ENCODE results near the gene RNF113B. TPM values are rescaled to one million over a fixed set of nuclear protein-coding genes. Genes with fewer than 3 reads are reported as not detected.

RNF113B gene
- total RNA-seq, 1 donor from 2014 or later = not detected

DNA sequence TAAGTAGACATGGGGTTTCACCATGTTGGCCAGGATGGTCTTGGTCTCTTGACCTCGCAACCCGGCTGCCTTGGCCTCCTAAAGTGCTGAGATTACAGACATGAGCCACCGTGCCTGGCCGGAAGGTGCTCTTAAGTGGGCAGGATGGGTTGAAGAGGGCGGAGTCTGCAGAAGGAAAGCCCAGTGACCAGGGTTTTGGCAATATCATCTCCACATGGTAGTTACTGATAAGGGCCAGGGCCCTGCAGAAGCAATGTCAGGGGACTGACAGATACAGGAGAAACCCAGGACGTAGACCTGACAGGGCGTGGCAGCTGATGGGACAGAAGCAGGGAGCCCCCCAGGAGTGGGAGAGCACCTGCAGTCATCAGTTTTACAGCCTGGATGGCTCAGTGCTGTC is 45.7 kb upstream of the RNF113B start:
- TF ChIP-seq, protein P1, sequence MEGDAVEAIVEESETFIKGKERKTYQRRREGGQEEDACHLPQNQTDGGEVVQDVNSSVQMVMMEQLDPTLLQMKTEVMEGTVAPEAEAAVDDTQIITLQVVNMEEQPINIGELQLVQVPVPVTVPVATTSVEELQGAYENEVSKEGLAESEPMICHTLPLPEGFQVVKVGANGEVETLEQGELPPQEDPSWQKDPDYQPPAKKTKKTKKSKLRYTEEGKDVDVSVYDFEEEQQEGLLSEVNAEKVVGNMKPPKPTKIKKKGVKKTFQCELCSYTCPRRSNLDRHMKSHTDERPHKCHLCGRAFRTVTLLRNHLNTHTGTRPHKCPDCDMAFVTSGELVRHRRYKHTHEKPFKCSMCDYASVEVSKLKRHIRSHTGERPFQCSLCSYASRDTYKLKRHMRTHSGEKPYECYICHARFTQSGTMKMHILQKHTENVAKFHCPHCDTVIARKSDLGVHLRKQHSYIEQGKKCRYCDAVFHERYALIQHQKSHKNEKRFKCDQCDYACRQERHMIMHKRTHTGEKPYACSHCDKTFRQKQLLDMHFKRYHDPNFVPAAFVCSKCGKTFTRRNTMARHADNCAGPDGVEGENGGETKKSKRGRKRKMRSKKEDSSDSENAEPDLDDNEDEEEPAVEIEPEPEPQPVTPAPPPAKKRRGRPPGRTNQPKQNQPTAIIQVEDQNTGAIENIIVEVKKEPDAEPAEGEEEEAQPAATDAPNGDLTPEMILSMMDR (IDR thresholded peaks at IDR 0.05) = no peak
- DNase-seq (no peak), ATAC-seq (ENCODE audit: low read depth) (no peak)
- Mint-ChIP-seq H3K9me3 (no peaks in the 10 kb centered on the region), H3K27ac (no peak overlapping the region), H3K27me3 (no peaks in the 10 kb centered on the region), H3K36me3 (ENCODE audit: low read depth) (no peaks in the 10 kb centered on the region), H3K4me3 (no peak overlapping the region), H3K4me1 (no peaks in the 10 kb centered on the region)
- ChIA-PET CTCF (no interaction called here), POLR2A (no interaction called here)
- intact Hi-C loops (cut with micrococcal nuclease) = no loop called here

DNA sequence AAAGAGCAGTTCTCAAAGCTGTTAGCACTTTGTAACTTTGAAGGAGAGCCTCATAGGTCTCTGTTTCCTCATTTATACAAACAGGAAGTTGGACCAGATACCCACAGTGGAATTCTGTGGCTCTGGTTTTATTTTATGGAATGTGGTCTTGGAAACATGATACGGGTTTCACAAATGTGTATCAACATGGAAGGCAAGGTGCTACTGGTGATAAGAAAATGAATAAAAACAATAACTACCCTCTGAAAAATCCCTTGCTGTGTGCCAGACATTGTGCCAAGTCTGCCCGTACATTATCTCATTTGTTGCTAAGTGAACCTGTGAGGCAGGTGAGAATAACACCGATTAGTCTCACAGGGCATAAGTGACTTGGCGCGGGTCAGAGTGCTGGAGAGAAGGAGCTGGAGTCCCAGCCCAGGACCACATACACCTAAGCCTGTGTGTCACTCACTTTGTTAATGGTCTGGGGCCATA is 45.0 kb upstream of the RNF113B start:
- ATAC-seq (ENCODE audit: low read depth) (no peak), DNase-seq (no peak)
- CTCF ChIA-PET = no interaction called here
- H3K4me3 Mint-ChIP-seq = no peak overlapping the region
- no peaks in the 10 kb centered on the region for H3K4me1 Mint-ChIP-seq
- intact Hi-C loops (cut with micrococcal nuclease) = no loop called here
- H3K36me3 Mint-ChIP-seq (ENCODE audit: low read depth) = no peaks in the 10 kb centered on the region
- no peaks in the 10 kb centered on the region for H3K9me3 Mint-ChIP-seq
- H3K27me3 Mint-ChIP-seq = peaks cover 2% of the 10 kb centered on the region
- no peak overlapping the region for H3K27ac Mint-ChIP-seq
- TF ChIP-seq, protein P1 (IDR thresholded peaks at IDR 0.05) = no peak
- POLR2A ChIA-PET = no interaction called here

DNA sequence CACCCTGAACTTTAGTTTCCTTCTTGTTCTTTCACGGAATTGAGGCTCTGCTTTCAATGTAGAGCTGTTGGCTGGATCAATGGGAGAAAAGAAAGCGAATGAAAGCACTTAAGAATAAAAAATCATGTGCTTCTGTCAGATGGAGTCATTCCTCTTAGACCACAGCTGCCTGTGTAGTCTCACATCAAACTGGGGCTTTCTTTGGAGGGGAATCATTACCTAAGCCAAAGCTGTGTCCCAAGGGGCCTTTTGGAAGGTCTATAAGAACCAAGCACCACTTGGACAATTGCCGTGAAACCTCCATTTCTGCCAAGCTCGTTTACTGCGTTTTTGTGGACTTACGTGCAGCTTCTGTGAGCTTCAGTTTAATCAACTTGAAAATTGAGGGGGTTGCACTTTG is 44.2 kb upstream of the RNF113B start:
- ChIA-PET CTCF (no interaction called here), POLR2A (no interaction called here)
- ATAC-seq (ENCODE audit: low read depth) (no peak), DNase-seq (no peak)
- no peak overlapping the region for H3K4me3 Mint-ChIP-seq
- H3K4me1 Mint-ChIP-seq = no peaks in the 10 kb centered on the region
- H3K36me3 Mint-ChIP-seq (ENCODE audit: low read depth) = no peaks in the 10 kb centered on the region
- no peak overlapping the region for H3K27ac Mint-ChIP-seq
- peaks cover 2% of the 10 kb centered on the region for H3K27me3 Mint-ChIP-seq
- TF ChIP-seq, protein P1 (IDR thresholded peaks at IDR 0.05) = no peak
- H3K9me3 Mint-ChIP-seq = no peaks in the 10 kb centered on the region
- intact Hi-C loops (cut with micrococcal nuclease) = no loop called here

DNA sequence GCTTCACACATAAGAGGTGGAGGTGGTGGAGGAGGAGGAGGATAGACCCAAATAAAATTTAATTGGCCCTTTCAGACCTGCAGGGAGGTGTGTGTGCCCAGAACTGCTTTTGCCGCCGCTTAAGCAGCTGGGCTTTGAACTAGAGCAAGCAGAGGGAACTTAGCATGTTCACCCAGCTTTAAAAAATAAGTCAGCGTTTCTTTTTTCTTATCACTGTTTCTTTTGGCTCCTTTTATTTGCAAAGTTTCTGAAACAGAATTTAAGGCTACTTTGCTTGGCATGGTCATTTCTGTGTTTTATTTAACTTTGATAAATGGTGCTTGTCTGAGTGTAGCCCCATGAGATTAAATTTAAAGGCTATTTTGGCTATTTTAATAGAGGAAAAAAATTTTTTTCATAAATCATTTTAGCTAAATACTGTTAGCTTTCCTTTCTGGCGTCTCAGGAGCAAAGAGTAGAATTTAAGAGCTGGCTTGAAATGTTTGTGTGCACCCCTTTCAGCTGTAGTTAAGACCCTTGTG is 43.3 kb upstream of the RNF113B start:
- POLR2A ChIA-PET = no interaction called here
- no peak for ATAC-seq (ENCODE audit: low read depth)

GRCh38 chr13:98219685-98220084 is 42.6 kb upstream of the RNF113B start:
- intact Hi-C loops (cut with micrococcal nuclease) = no loop called here
- ChIA-PET POLR2A (no interaction called here), CTCF (no interaction called here)
- ATAC-seq (ENCODE audit: low read depth) (no peak), DNase-seq (no peak)
- TF ChIP-seq, protein P1 (IDR thresholded peaks at IDR 0.05) = no peak
- H3K27ac Mint-ChIP-seq = no peak overlapping the region
- H3K4me3 Mint-ChIP-seq = no peak overlapping the region
- no peaks in the 10 kb centered on the region for H3K4me1 Mint-ChIP-seq
- H3K27me3 Mint-ChIP-seq = peaks cover 2% of the 10 kb centered on the region
- no peaks in the 10 kb centered on the region for H3K36me3 Mint-ChIP-seq (ENCODE audit: low read depth)
- H3K9me3 Mint-ChIP-seq = no peaks in the 10 kb centered on the region

More for the DNA sequence above, 43.3 kb upstream of the RNF113B start:
- Mint-ChIP-seq H3K27ac (no peak overlapping the region), H3K36me3 (ENCODE audit: low read depth) (no peaks in the 10 kb centered on the region), H3K4me3 (no peak overlapping the region), H3K27me3 (peaks cover 2% of the 10 kb centered on the region), H3K9me3 (no peaks in the 10 kb centered on the region), H3K4me1 (no peaks in the 10 kb centered on the region)
- intact Hi-C loops (cut with micrococcal nuclease) = no loop called here
- DNase-seq = no peak
- TF ChIP-seq, protein P1 (IDR thresholded peaks at IDR 0.05) = no peak
- CTCF ChIA-PET = no interaction called here

All from activated B cell treated with CpG ODN at 0.5 μM for 24 hours (primary cell).